H1 (cell line): ENCODE measurements around the gene HTRA1. TPM values are rescaled to one million over a fixed set of nuclear protein-coding genes. Genes with fewer than 3 reads are reported as not detected.

Experiments used
- CTCF ChIA-PET: fragments of 300-600 bp; sonication (Branson Sonifier 250); formaldehyde crosslinking; loops from one replicate; lab custom pipeline; 2021; ENCODE audit not compliant: partially characterized antibody; lab: Charles Lee
- POLR2A ChIA-PET: fragments of 300-600 bp; sonication (Branson Sonifier 250); formaldehyde crosslinking; loops from one replicate; lab custom pipeline; 2021; ENCODE audit warnings: inconsistent platforms; ENCODE audit not compliant: partially characterized antibody; lab: Charles Lee
- DNase-seq, 2 experiments: peaks; one replicate each; pipeline versions ENCODE4 v3.0.0 to v3.0.0-alpha.2; 2010 to 2022; ENCODE audit warnings: low spot score in 2 of 2, low read depth in 1 of 2, mixed read lengths in 1 of 2
- FAIRE-seq: peaks from 2 replicates; lab custom pipeline; 2011; peaks lifted over from hg19 to GRCh38; lab: Jason Lieb, UNC
- H2AFZ ChIP-seq: 2 replicates; pipeline ENCODE4 v1.8.1; 2012; ENCODE audit warnings: low read length, inconsistent platforms
- H2AK5ac ChIP-seq: 2 replicates; pipeline ENCODE4 v1.6.1; 2013; ENCODE audit warnings: low read depth, low read length
- H2BK120ac ChIP-seq: replicated peaks from 2 replicates; pipeline ENCODE3; 2013; ENCODE audit warnings: low read depth, low read length, inconsistent platforms
- H2BK12ac ChIP-seq: 2 replicates; pipeline ENCODE4 v1.6.1; 2013; ENCODE audit warnings: low read depth, low read length
- H2BK15ac ChIP-seq: 2 replicates; pipeline ENCODE4 v1.6.1; 2013; ENCODE audit warnings: low read length
- H2BK20ac ChIP-seq: 2 replicates; pipeline ENCODE4 v1.6.1; 2013; ENCODE audit warnings: low read length
- H2BK5ac ChIP-seq: 2 replicates; pipeline ENCODE4 v1.6.1; 2013; ENCODE audit warnings: low read depth, low read length
- H3K14ac ChIP-seq: 2 replicates; pipeline ENCODE4 v1.6.1; 2013; ENCODE audit warnings: inconsistent platforms; ENCODE audit not compliant: insufficient read length
- H3K18ac ChIP-seq: 2 replicates; pipeline ENCODE4 v1.6.1; 2013; ENCODE audit warnings: low read length; ENCODE audit errors: extremely low read depth
- H3K23ac ChIP-seq: 2 replicates; pipeline ENCODE4 v1.6.1; 2013; ENCODE audit warnings: inconsistent platforms; ENCODE audit not compliant: insufficient read length
- H3K23me2 ChIP-seq: 2 replicates; pipeline ENCODE4 v1.6.1; 2013; ENCODE audit warnings: low read depth, low read length
- H3K27ac ChIP-seq: 2 replicates; pipeline ENCODE4 v1.6.1; 2011; ENCODE audit warnings: low read depth, low read length, inconsistent platforms
- H3K27me3 ChIP-seq, 4 experiments: replicated peaks in 1 of 4; 1 replicate in 1 of 4; 2 replicates in 3 of 4; pipeline versions ENCODE4 v1.6.1 to v1.8.1; 2011 to 2013; ENCODE audit warnings: low read length in 3 of 4, mild to moderate bottlenecking in 3 of 4, inconsistent platforms in 2 of 4, mixed read lengths in 2 of 4, moderate library complexity in 1 of 4; ENCODE audit not compliant: control insufficient read depth in 3 of 4, insufficient read depth in 3 of 4; ENCODE audit errors: extremely low read depth in 1 of 4
- H3K36me3 ChIP-seq, 4 experiments: 2 replicates each; pipeline versions ENCODE4 v1.6.1 to v1.8.1; 2011 to 2013; ENCODE audit warnings: mild to moderate bottlenecking in 4 of 4, low read length in 3 of 4, moderate library complexity in 2 of 4, control low read depth in 1 of 4, inconsistent platforms in 1 of 4; ENCODE audit not compliant: insufficient read depth in 4 of 4, control insufficient read depth in 2 of 4
- H3K4ac ChIP-seq: replicated peaks from 2 replicates; pipeline ENCODE3; 2013; ENCODE audit warnings: low read length, low read depth, mixed read lengths, inconsistent platforms; ENCODE audit not compliant: insufficient read length
- H3K4me1 ChIP-seq, 4 experiments: replicated peaks in 1 of 4; 1 replicate in 1 of 4; 2 replicates in 3 of 4; pipeline versions ENCODE4 v1.6.1 to v1.8.1; 2011 to 2013; ENCODE audit warnings: low read length in 3 of 4, inconsistent platforms in 2 of 4, mixed read lengths in 1 of 4; ENCODE audit not compliant: insufficient read depth in 4 of 4, control insufficient read depth in 3 of 4
- H3K4me2 ChIP-seq, 2 experiments: 2 replicates each; pipeline versions ENCODE4 v1.6.1 to v1.8.1; 2011 to 2013; ENCODE audit warnings: low read depth in 2 of 2, low read length in 2 of 2, control low read depth in 1 of 2, inconsistent platforms in 1 of 2, mild to moderate bottlenecking in 1 of 2; ENCODE audit not compliant: insufficient read depth in 1 of 2
- H3K4me3 ChIP-seq, 4 experiments: fragments of 200-600, 300-600 bp in 1 of 4; sonication (generic), shearing (Covaris generic), sonication (Bioruptor Twin) in 1 of 4; 2 replicates each; pipeline versions ENCODE4 v1.5.1 to v1.8.1; 2011 to 2016; ENCODE audit warnings: low read length in 4 of 4, low read depth in 3 of 4, control low read depth in 2 of 4, inconsistent platforms in 2 of 4, mild to moderate bottlenecking in 2 of 4, mixed read lengths in 1 of 4, moderate library complexity in 1 of 4; ENCODE audit not compliant: insufficient read depth in 2 of 4; ENCODE audit errors: extremely low read depth in 1 of 4
- H3K56ac ChIP-seq: replicated peaks from 2 replicates; pipeline ENCODE3; 2013; ENCODE audit warnings: low read depth, mild to moderate bottlenecking, mixed read lengths, low read length, inconsistent platforms; ENCODE audit not compliant: insufficient read length
- H3K79me1 ChIP-seq: 2 replicates; pipeline ENCODE4 v1.6.1; 2013; ENCODE audit warnings: low read depth, low read length, control low read depth
- H3K79me2 ChIP-seq, 2 experiments: 2 replicates each; pipeline versions ENCODE4 v1.6.1 to v1.8.1; 2012 to 2013; ENCODE audit warnings: low read length in 2 of 2, mild to moderate bottlenecking in 2 of 2, inconsistent platforms in 1 of 2; ENCODE audit not compliant: insufficient read depth in 2 of 2, control insufficient read depth in 1 of 2
- H3K9ac ChIP-seq, 4 experiments: replicated peaks in 1 of 4; 1 replicate in 1 of 4; 2 replicates in 3 of 4; pipeline versions ENCODE4 v1.6.1 to v1.8.1; 2011 to 2013; ENCODE audit warnings: low read depth in 3 of 4, low read length in 3 of 4, control low read depth in 2 of 4, mild to moderate bottlenecking in 2 of 4, moderate library complexity in 2 of 4, inconsistent platforms in 1 of 4; ENCODE audit errors: extremely low read depth in 1 of 4
- H3K9me3 ChIP-seq, 2 experiments: 2 replicates each; pipeline versions ENCODE4 v1.6.1 to v1.8.1; 2012 to 2013; ENCODE audit warnings: mild to moderate bottlenecking in 2 of 2, moderate library complexity in 2 of 2, control low read depth in 1 of 2, inconsistent platforms in 1 of 2, low read depth in 1 of 2, low read length in 1 of 2, mixed read lengths in 1 of 2; ENCODE audit not compliant: insufficient read depth in 2 of 2
- H4K20me1 ChIP-seq, 2 experiments: replicated peaks in 1 of 2; 2 replicates each; pipeline versions ENCODE3 to v1.8.1; 2011 to 2013; ENCODE audit warnings: inconsistent platforms in 2 of 2, low read length in 2 of 2, mild to moderate bottlenecking in 1 of 2; ENCODE audit not compliant: insufficient read depth in 2 of 2, control insufficient read depth in 1 of 2
- H4K5ac ChIP-seq: 2 replicates; pipeline ENCODE4 v1.6.1; 2013; ENCODE audit warnings: low read length, low read depth, mixed read lengths, inconsistent platforms; ENCODE audit not compliant: insufficient read length
- H4K8ac ChIP-seq: 2 replicates; pipeline ENCODE4 v1.8.0; 2013; ENCODE audit warnings: mild to moderate bottlenecking, moderate library complexity, low read length, inconsistent platforms; ENCODE audit not compliant: insufficient read depth; ENCODE audit errors: extremely low read depth
- H4K91ac ChIP-seq: replicated peaks from 2 replicates; pipeline ENCODE3; 2013; ENCODE audit warnings: low read length, mixed read lengths, inconsistent platforms; ENCODE audit not compliant: insufficient read length
- JUND ChIP-seq: IDR thresholded peaks from 2 replicates; pipeline ENCODE4 v1.6.1; 2011; ENCODE audit warnings: mild to moderate bottlenecking, improper control_type of control experiment, low read length
- NRF1 ChIP-seq: IDR thresholded peaks from 2 replicates; pipeline ENCODE4 v1.6.1; 2011; ENCODE audit warnings: mild to moderate bottlenecking, low read depth, low read length, improper control_type of control experiment
- PHF8 ChIP-seq: fragments of 200-600 bp; sonication (generic); conservative IDR thresholded peaks from 2 replicates; pipeline ENCODE4 v1.7.1; 2012; ENCODE audit warnings: low read depth, mild to moderate bottlenecking, inconsistent platforms, low read length, moderate library complexity
- POLR2AphosphoS5 ChIP-seq: IDR thresholded peaks from 2 replicates; pipeline ENCODE4 v1.6.1; 2011; ENCODE audit warnings: low read depth, low read length
- RFX5 ChIP-seq: IDR thresholded peaks from 2 replicates; pipeline ENCODE4 v1.6.1; 2011; ENCODE audit warnings: low read depth, low read length, improper control_type of control experiment, borderline replicate concordance
- RNF2 ChIP-seq: fragments of 200-900, 300-1000 bp; sonication (generic); IDR thresholded peaks from 2 replicates; pipeline ENCODE4 v1.7.1; 2016; ENCODE audit warnings: borderline replicate concordance, low read depth, mild to moderate bottlenecking, antibody characterized with exemption, low read length; ENCODE audit not compliant: poor library complexity, severe bottlenecking; ENCODE audit errors: missing control alignments
- RXRA ChIP-seq: IDR thresholded peaks from 2 replicates; pipeline ENCODE4 v1.6.1; 2011; ENCODE audit warnings: low read depth, mild to moderate bottlenecking, low read length, moderate library complexity; ENCODE audit not compliant: insufficient read depth
- SP4 ChIP-seq: IDR thresholded peaks from 2 replicates; pipeline ENCODE4 v1.6.1; 2012; ENCODE audit warnings: low read length, inconsistent platforms
- WGBS, 2 experiments: shearing (Covaris generic) in 1 of 2; methylation state at CpG; one replicate each; pipeline versions ENCODE4 v1.1.6 to v1.1.7; 2013 to 2015; ENCODE audit warnings: low lambda C conversion rate in 2 of 2, mixed read lengths in 2 of 2, inconsistent platforms in 1 of 2, low coverage in 1 of 2, missing lambda C conversion rate in 1 of 2; ENCODE audit not compliant: insufficient replicate concordance in 2 of 2, insufficient coverage in 1 of 2, insufficient read length in 1 of 2; ENCODE audit errors: extremely low coverage in 1 of 2, missing lambda C conversion rate in 1 of 2; 5-methylcytosine and 5-hydroxymethylcytosine counted together
- polyA plus RNA-seq, 7 experiments: library from polyadenylated mRNA; depleted of rRNA in 3 of 7; stranded (reverse) in 5 of 7; unstranded in 2 of 7; fragments of >200 nt in 5 of 7; fragments of 200-250 nt in 2 of 7; gene quantifications; 1 replicate in 5 of 7; 2 replicates in 1 of 7; 4 replicates in 1 of 7; pipeline versions ENCODE4 v1.2.1 to v1.2.3, GENCODE V29; 2011 to 2013; ENCODE audit warnings: missing spikeins in 2 of 7, mixed read lengths in 2 of 7
- total RNA-seq: library from RNA; stranded (reverse); fragmentation: NEBNext Ultra II Directional; extraction: Animal tissue kit (Norgen Biotek cat#: 25700); gene quantifications from 2 replicates; pipeline ENCODE4 v1.2.1, GENCODE V29; 2021

The HTRA1 gene
- total and polyA plus RNA-seq, 2 of the 8 experiments (the other 6 are each of a cell fraction or from before 2014, with no cell fraction given) = 15.8 to 20.1 TPM

DNA sequence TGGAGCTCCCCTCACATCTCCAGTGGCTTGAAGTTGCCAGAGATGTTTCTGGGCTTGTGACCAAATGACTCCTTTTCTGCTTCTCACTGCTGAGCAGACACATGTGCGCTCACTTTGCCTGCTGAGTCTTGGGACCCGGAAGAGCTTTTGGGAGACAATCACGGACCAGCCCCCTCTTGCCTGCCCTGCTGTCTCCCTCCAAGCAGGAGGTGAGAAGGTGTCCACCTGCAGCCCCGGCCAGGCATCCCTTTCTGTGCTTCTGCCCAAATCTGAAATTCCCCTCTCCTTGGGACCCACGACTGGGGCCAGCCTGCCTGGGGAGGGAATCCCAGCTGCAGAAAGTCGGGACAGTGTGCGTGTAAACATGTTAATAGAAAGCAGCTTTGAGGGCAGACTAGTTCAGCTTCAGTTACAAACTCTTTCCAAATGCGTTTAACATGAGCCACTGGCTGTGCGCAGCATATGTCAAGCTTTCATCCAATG, 31.7 kb downstream of the HTRA1 start:
- Histone ChIP-seq H3K9ac (no peak overlapping the region), H3K79me2 (no peaks in the 10 kb centered on the region)

More for the DNA sequence above, 31.7 kb downstream of the HTRA1 start:
- Histone ChIP-seq H4K5ac (no peak overlapping the region), H2AFZ (no peak overlapping the region), H3K4me3 (no peak overlapping the region), H3K79me1 (no peaks in the 10 kb centered on the region), H3K4me1 (no peaks in the 10 kb centered on the region; a peak in 1 of 7 replicates), H2AK5ac (no peak overlapping the region)
- TF ChIP-seq RNF2 = no peak
- TF ChIP-seq RFX5 = no peak
- TF ChIP-seq NRF1 = no peak
- no peak for TF ChIP-seq SP4
- no peak for TF ChIP-seq JUND
- no peak for TF ChIP-seq RXRA
- no peak for TF ChIP-seq POLR2AphosphoS5
- TF ChIP-seq PHF8 = no peak
- TF ChIP-seq, all 59 proteins: peak for 0
- FAIRE-seq (no peak), DNase-seq (no peak)
- Histone ChIP-seq H2BK5ac (no peak overlapping the region), H3K56ac (no peak overlapping the region), H3K23me2 (no peaks in the 10 kb centered on the region), H3K27ac (no peak overlapping the region), H3K27me3 (no peaks in the 10 kb centered on the region; a peak in 1 of 7 replicates), H3K23ac (no peak overlapping the region), H3K36me3 (no peaks in the 10 kb centered on the region), H4K20me1 (no peaks in the 10 kb centered on the region), H4K8ac (no peak overlapping the region), H3K14ac (no peak overlapping the region), H2BK12ac (no peak overlapping the region), H3K9me3 (no peaks in the 10 kb centered on the region), H2BK20ac (no peak overlapping the region), H3K18ac (no peak overlapping the region), H2BK120ac (no peak overlapping the region), H4K91ac (no peak overlapping the region), H3K4me2 (no peak overlapping the region), H3K4ac (no peak overlapping the region), H2BK15ac (no peak overlapping the region)
- ChIA-PET POLR2A (no interaction called here), CTCF (interaction anchor here (0.8 to 2.9 kb wide), 5 partner anchors 9 to 73 kb away, joined by 3 to 13 read pairs (median 6); no protein-coding TSS in a partner anchor)
- WGBS, 2 experiments = 91% methylated on average over 9 of the region's 9 CpGs; no CpG with 5 or more reads in 1 of the 2 experiments
